Neural cell (in vitro differentiated cells): Measurements from ENCODE around the gene KPNA4.

Source experiments
- EP300 ChIP-seq: fragments of 450-650 bp; conservative IDR thresholded peaks from 2 replicates; pipeline ENCODE4 v1.6.1; 2014; ENCODE audit warnings: antibody characterized with exemption, mild to moderate bottlenecking, moderate library complexity; ENCODE audit not compliant: poor library complexity, severe bottlenecking
- EZH2 ChIP-seq: fragments of 200-600, 300-800 bp; shearing (Covaris generic), sonication (generic); IDR thresholded peaks from 2 replicates; pipeline ENCODE4 v1.6.1; 2014; ENCODE audit warnings: antibody characterized with exemption, low read length, borderline replicate concordance, mild to moderate bottlenecking; ENCODE audit not compliant: insufficient read depth, poor library complexity, severe bottlenecking
- RAD21 ChIP-seq: fragments of 450-650 bp; conservative IDR thresholded peaks from 2 replicates; pipeline ENCODE4 v1.6.1; 2014; ENCODE audit warnings: antibody characterized with exemption, mild to moderate bottlenecking, moderate library complexity
- SMC3 ChIP-seq: fragments of 450-650 bp; conservative IDR thresholded peaks from 2 replicates; pipeline ENCODE4 v1.6.1; 2014; ENCODE audit warnings: antibody characterized with exemption, mild to moderate bottlenecking, moderate library complexity; ENCODE audit not compliant: poor library complexity
- TAF1 ChIP-seq: IDR thresholded peaks from 2 replicates; pipeline ENCODE4 v1.6.1; 2012; ENCODE audit warnings: low read depth
- TF ChIP-seq, protein P1 (sequence below): fragments of 450-650 bp; IDR thresholded peaks from 2 replicates; pipeline ENCODE4 v1.5.1; 2014; ENCODE audit warnings: antibody characterized with exemption, mild to moderate bottlenecking, moderate library complexity; ENCODE audit not compliant: poor library complexity, severe bottlenecking

DNA sequence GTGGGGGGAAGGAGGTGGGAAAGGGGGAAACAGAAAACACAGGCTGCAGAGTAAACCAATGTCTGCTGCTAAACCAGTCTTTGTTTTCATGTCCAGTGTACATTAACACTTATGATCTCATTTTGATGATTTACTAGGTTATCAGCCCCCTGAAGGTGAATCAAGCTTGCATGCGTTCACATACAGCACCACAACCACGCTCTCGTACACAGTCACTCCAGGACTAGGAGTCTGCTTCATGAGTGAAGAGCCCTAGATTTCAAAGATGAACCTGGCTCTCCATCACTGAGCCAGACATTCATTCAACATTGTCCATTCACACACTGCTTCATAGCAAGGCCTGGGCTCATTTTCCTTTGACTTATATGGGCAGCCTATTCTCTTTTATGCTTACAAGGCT is 64.0 kb downstream of the KPNA4 start:
- TF ChIP-seq RAD21: no peak
- TF ChIP-seq, protein P1, sequence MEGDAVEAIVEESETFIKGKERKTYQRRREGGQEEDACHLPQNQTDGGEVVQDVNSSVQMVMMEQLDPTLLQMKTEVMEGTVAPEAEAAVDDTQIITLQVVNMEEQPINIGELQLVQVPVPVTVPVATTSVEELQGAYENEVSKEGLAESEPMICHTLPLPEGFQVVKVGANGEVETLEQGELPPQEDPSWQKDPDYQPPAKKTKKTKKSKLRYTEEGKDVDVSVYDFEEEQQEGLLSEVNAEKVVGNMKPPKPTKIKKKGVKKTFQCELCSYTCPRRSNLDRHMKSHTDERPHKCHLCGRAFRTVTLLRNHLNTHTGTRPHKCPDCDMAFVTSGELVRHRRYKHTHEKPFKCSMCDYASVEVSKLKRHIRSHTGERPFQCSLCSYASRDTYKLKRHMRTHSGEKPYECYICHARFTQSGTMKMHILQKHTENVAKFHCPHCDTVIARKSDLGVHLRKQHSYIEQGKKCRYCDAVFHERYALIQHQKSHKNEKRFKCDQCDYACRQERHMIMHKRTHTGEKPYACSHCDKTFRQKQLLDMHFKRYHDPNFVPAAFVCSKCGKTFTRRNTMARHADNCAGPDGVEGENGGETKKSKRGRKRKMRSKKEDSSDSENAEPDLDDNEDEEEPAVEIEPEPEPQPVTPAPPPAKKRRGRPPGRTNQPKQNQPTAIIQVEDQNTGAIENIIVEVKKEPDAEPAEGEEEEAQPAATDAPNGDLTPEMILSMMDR: no peak
- no peak for TF ChIP-seq EP300
- TF ChIP-seq SMC3: no peak
- TF ChIP-seq EZH2: no peak
- no peak for TF ChIP-seq TAF1
